ENCODE measurements around the gene ABHD17C. TPM values are rescaled to one million over a fixed set of nuclear protein-coding genes. Genes with fewer than 3 reads are reported as not detected.
A peak's percentile ranks its signal among the peaks of the same experiment; 100 is the strongest.

Gene ABHD17C
- total RNA-seq, 1 experiment from 2014 or later = 11.9 TPM

GRCh38 chr15:80698676-80699075 is 3.6 kb downstream of the ABHD17C start:
- intact Hi-C loops (cut with micrococcal nuclease) = loop anchor here (5.0 kb wide), 3 partner anchors 36 to 241 kb away; no protein-coding TSS in a partner anchor
- TF ChIP-seq CTCF (IDR thresholded peaks at IDR 0.05; ENCODE audit: unreplicated experiment) = no peak
- POLR2A ChIA-PET = interaction anchor here (0.8 to 6.0 kb wide), 4 partner anchors 11 to 276 kb away, joined by 4 to 62 read pairs (median 10); no protein-coding TSS in a partner anchor
- no peak overlapping the region for H3K4me3 Mint-ChIP-seq (ENCODE audit: unreplicated experiment)
- BruUV-seq (replicated peaks) = no TSS peak
- H3K36me3 Mint-ChIP-seq (ENCODE audit: insufficient read depth, unreplicated experiment) = no peaks in the 10 kb centered on the region
- no peak overlapping the region for H3K27ac Mint-ChIP-seq (ENCODE audit: low read depth, unreplicated experiment)
- no peaks in the 10 kb centered on the region for H3K27me3 Mint-ChIP-seq (ENCODE audit: insufficient read depth, unreplicated experiment)
- no peak for DNase-seq (ENCODE audit: unreplicated experiment)
- peaks cover 44% of the 10 kb centered on the region for H3K4me1 Mint-ChIP-seq (ENCODE audit: insufficient read depth, unreplicated experiment)
- no peaks in the 10 kb centered on the region for H3K9me3 Mint-ChIP-seq (ENCODE audit: unreplicated experiment)
- CTCF ChIA-PET = interaction anchor here (0.6 to 5.3 kb wide), 4 partner anchors 78 to 131 kb away, joined by 3 to 53 read pairs (median 6); partner anchors contain the start of gene CEMIP

GRCh38 chr15:80699981-80700380 is 4.9 kb downstream of the ABHD17C start:
- no peaks in the 10 kb centered on the region for H3K9me3 Mint-ChIP-seq (ENCODE audit: unreplicated experiment)

GRCh38 chr15:80701676-80702311 is 6.7 kb downstream of the ABHD17C start:
- peak overlapping the region; percentile 21 for H3K27ac Mint-ChIP-seq (ENCODE audit: low read depth, unreplicated experiment)

More at GRCh38 chr15:80699981-80700380, 4.9 kb downstream of the ABHD17C start:
- BruUV-seq (replicated peaks) = no TSS peak
- ChIA-PET POLR2A (interaction anchor here (0.7 to 2.1 kb wide), 5 partner anchors 10 to 91 kb away, joined by 3 to 10 read pairs (median 4); no protein-coding TSS in a partner anchor), CTCF (interaction anchor here (0.6 to 5.3 kb wide), 4 partner anchors 66 to 133 kb away, joined by 3 to 53 read pairs (median 7); partner anchors contain the start of gene CEMIP)
- no peak for TF ChIP-seq CTCF (IDR thresholded peaks at IDR 0.05; ENCODE audit: unreplicated experiment)
- intact Hi-C loops (cut with micrococcal nuclease) = loop anchor here (5.0 kb wide), 3 partner anchors 38 to 243 kb away; no protein-coding TSS in a partner anchor
- Mint-ChIP-seq H3K27ac (ENCODE audit: low read depth, unreplicated experiment) (no peak overlapping the region), H3K4me1 (ENCODE audit: insufficient read depth, unreplicated experiment) (peaks cover 38% of the 10 kb centered on the region), H3K36me3 (ENCODE audit: insufficient read depth, unreplicated experiment) (no peaks in the 10 kb centered on the region), H3K4me3 (ENCODE audit: unreplicated experiment) (no peak overlapping the region), H3K27me3 (ENCODE audit: insufficient read depth, unreplicated experiment) (no peaks in the 10 kb centered on the region)
- no peak for DNase-seq (ENCODE audit: unreplicated experiment)

More at GRCh38 chr15:80701676-80702311, 6.7 kb downstream of the ABHD17C start:
- Mint-ChIP-seq H3K27me3 (ENCODE audit: insufficient read depth, unreplicated experiment) (no peaks in the 10 kb centered on the region), H3K4me3 (ENCODE audit: unreplicated experiment) (no peak overlapping the region), H3K9me3 (ENCODE audit: unreplicated experiment) (no peaks in the 10 kb centered on the region), H3K36me3 (ENCODE audit: insufficient read depth, unreplicated experiment) (no peaks in the 10 kb centered on the region), H3K4me1 (ENCODE audit: insufficient read depth, unreplicated experiment) (peaks cover 33% of the 10 kb centered on the region)
- no peak for TF ChIP-seq CTCF (IDR thresholded peaks at IDR 0.05; ENCODE audit: unreplicated experiment)
- DNase-seq (ENCODE audit: unreplicated experiment) = no peak
- ChIA-PET POLR2A (interaction anchor here (0.6 to 1.1 kb wide), 2 partner anchors 82 to 163 kb away, joined by 3 read pairs; no protein-coding TSS in a partner anchor), CTCF (interaction anchor here (0.8 to 1.4 kb wide), 2 partner anchors 134 to 221 kb away, joined by 3 read pairs; no protein-coding TSS in a partner anchor)
- intact Hi-C loops (cut with micrococcal nuclease) = no loop called here
- BruUV-seq (replicated peaks) = no TSS peak

All from MCF 10A (cell line).